Hepatocyte (in vitro differentiated cells): ENCODE measurements around the gene SPOUT1.
"Not testable (repeated sequence)": the region's sequence is repeated elsewhere in the genome, so short reads cannot be mapped to it uniquely, and the experiment has no call there.

ENCODE experiments used
- CTCF ChIP-seq: fragments of 200-600 bp; sonication (generic); IDR thresholded peaks from 2 replicates; pipeline ENCODE4 v1.5.1; 2016; ENCODE audit warnings: antibody characterized with exemption, mild to moderate bottlenecking; ENCODE audit not compliant: poor library complexity
- EZH2 ChIP-seq: fragments of 200-600 bp; sonication (generic); IDR thresholded peaks from 2 replicates; pipeline ENCODE4 v1.6.1; 2016; ENCODE audit warnings: antibody characterized with exemption, mild to moderate bottlenecking, borderline replicate concordance

GRCh38 chr9:128854454-128854853 is 24.9 kb upstream of the SPOUT1 start:
- TF ChIP-seq CTCF, EZH2: not testable (repeated sequence)
